Regular cardiac myocyte (primary cell): Measurements from ENCODE around the gene C16orf92. TPM values are rescaled to one million over a fixed set of nuclear protein-coding genes. Genes with fewer than 3 reads are reported as not detected.

Experiments
- total RNA-seq: library from RNA; depleted of rRNA; stranded (reverse); fragments of >200 nt; gene quantifications from 2 replicates; pipeline ENCODE4 v1.2.3, GENCODE V29; 2014

C16orf92 gene
- total RNA-seq = not detected in 2 replicates

GRCh38 chr16:30022887-30023286 is at the start of gene C16orf92:
TSS of gene C16orf92 (plus strand) at chr16:30023198. CDS start at chr16:30023341, 143 bp downstream.

GRCh38 chr16:29973384-29974246 is 49.4 kb upstream of the C16orf92 start, which contains the start of gene TAOK2:
TSS of gene TAOK2 (plus strand) at chr16:29973868. CDS start at chr16:29977773, 3,905 bp downstream.

GRCh38 chr16:29995324-29995910 is 27.6 kb upstream of the C16orf92 start, which contains the start of gene HIRIP3:
TSS of gene HIRIP3 (minus strand) at chr16:29995617. CDS start at chr16:29995605, 12 bp downstream.

GRCh38 chr16:29995911-29996765 is 26.9 kb upstream of the C16orf92 start, which contains the start of gene INO80E:
TSS of gene INO80E (plus strand) at chr16:29996241. CDS start at chr16:29996311, 70 bp downstream.

GRCh38 chr16:30010844-30011713 is 11.9 kb upstream of the C16orf92 start, which contains the start of gene DOC2A:
TSS of gene DOC2A (minus strand) at chr16:30011027. CDS start at chr16:30010222, 805 bp downstream.

GRCh38 chr16:30030841-30031413 is 7.9 kb downstream of the C16orf92 start, which contains the start of gene TLCD3B:
TSS of gene TLCD3B (minus strand) at chr16:30031271. CDS start at chr16:30030527, 744 bp downstream.

GRCh38 chr16:30065102-30065942 is 42.3 kb downstream of the C16orf92 start, which contains the start of gene ALDOA:
TSS of gene ALDOA (plus strand) at chr16:30065760. CDS start at chr16:30066898, 1,138 bp downstream.

Other genes starting within 250 kb of the C16orf92 start
- gene ZG16, start 244.9 kb upstream of the C16orf92 start, total RNA-seq = not detected in 2 replicates
- gene KIF22, start 232.4 kb upstream of the C16orf92 start, total RNA-seq = 15.2 and 94.1 TPM in 2 replicates
- 87.7 and 188 TPM in 2 replicates for gene MAZ, start 216.7 kb upstream of the C16orf92 start, total RNA-seq
- gene PRRT2, start 211.0 kb upstream of the C16orf92 start, total RNA-seq = 0.58 and 3.1 TPM in 2 replicates
- 12.7 and 32.4 TPM in 2 replicates for gene PAGR1, start 207.0 kb upstream of the C16orf92 start, total RNA-seq
- gene MVP, start 202.7 kb upstream of the C16orf92 start, total RNA-seq = 188 and 263 TPM in 2 replicates
- 86.8 and 102 TPM in 2 replicates for gene CDIPT, start 160.0 kb upstream of the C16orf92 start, total RNA-seq
- gene SEZ6L2, start 123.6 kb upstream of the C16orf92 start, total RNA-seq = 3.5 and 10.4 TPM in 2 replicates
- 13.0 and 15.3 TPM in 2 replicates for gene ASPHD1, start 122.7 kb upstream of the C16orf92 start, total RNA-seq
- 5.2 and 7.0 TPM in 2 replicates for gene KCTD13, start 97.0 kb upstream of the C16orf92 start, total RNA-seq
- gene TMEM219, start 61.1 kb upstream of the C16orf92 start, total RNA-seq = 72.7 and 84.9 TPM in 2 replicates
- 54.1 and 74.6 TPM in 2 replicates for gene TAOK2, start 49.3 kb upstream of the C16orf92 start, total RNA-seq
- 5.1 and 15.0 TPM in 2 replicates for gene HIRIP3, start 27.6 kb upstream of the C16orf92 start, total RNA-seq
- 19.4 and 20.5 TPM in 2 replicates for gene INO80E, start 27.0 kb upstream of the C16orf92 start, total RNA-seq
- under 0.01 TPM in 1 of 2 replicates, not detected in the other for gene DOC2A, start 12.2 kb upstream of the C16orf92 start, total RNA-seq
- 0.19 TPM in 1 of 2 replicates, not detected in the other for gene TLCD3B, start 8.1 kb downstream of the C16orf92 start, total RNA-seq
- gene ALDOA, start 42.6 kb downstream of the C16orf92 start, total RNA-seq = 670 and 1,196 TPM in 2 replicates
- 149 and 295 TPM in 2 replicates for gene PPP4C, start 52.8 kb downstream of the C16orf92 start, total RNA-seq
- 0.19 and 0.28 TPM in 2 replicates for gene TBX6, start 68.7 kb downstream of the C16orf92 start, total RNA-seq
- 10.4 and 18.3 TPM in 2 replicates for gene YPEL3, start 73.0 kb downstream of the C16orf92 start, total RNA-seq
- gene GDPD3, start 90.3 kb downstream of the C16orf92 start, total RNA-seq = 0.56 and 0.77 TPM in 2 replicates
- 38.9 and 46.2 TPM in 2 replicates for gene MAPK3, start 100.0 kb downstream of the C16orf92 start, total RNA-seq
- gene CORO1A, start 160.4 kb downstream of the C16orf92 start, total RNA-seq = 0.28 and 3.3 TPM in 2 replicates
- 126 and 208 TPM in 2 replicates for gene BOLA2B, start 170.5 kb downstream of the C16orf92 start, total RNA-seq
- gene SLX1A, start 170.7 kb downstream of the C16orf92 start, total RNA-seq = 13.5 and 18.8 TPM in 2 replicates
- gene SULT1A3, start 176.1 kb downstream of the C16orf92 start, total RNA-seq = 1.9 and 2.3 TPM in 2 replicates
- 0.58 and 1.4 TPM in 2 replicates for gene NPIPB13, start 225.3 kb downstream of the C16orf92 start, total RNA-seq